Adrenal gland (tissue), 5 donors: Measurements from ENCODE around the gene VEPH1.

ENCODE experiments used
- CTCF ChIP-seq, 6 experiments: fragments of 450-650 bp in 4 of 6; fragments of 200-600 bp in 2 of 6; sonication (generic) in 1 of 6; IDR thresholded peaks; 1 replicate in 5 of 6; 2 replicates in 1 of 6; pipeline versions ENCODE4 v1.5.1 to v1.8.0; 2016 to 2021; ENCODE audit warnings: antibody characterized with exemption in 6 of 6, mild to moderate bottlenecking in 2 of 6, moderate library complexity in 1 of 6
- POLR2A ChIP-seq, 2 donors: fragments of 450-650 bp; IDR thresholded peaks; one replicate each; pipeline ENCODE4 v1.6.1; 2017; ENCODE audit warnings: antibody characterized with exemption in 2 of 2, mild to moderate bottlenecking in 2 of 2, moderate library complexity in 1 of 2
- donor health status: DM: no; HTN: no; CAD: no.

- TF ChIP-seq CTCF (IDR thresholded peaks at IDR 0.05) (no peak), POLR2A (IDR thresholded peaks at IDR 0.05) (no peak)
Measured at GRCh38 chr3:157265931-157266330, 237.3 kb downstream of the VEPH1 start.
